Mucosa of rectum (tissue), 2 donors: ENCODE results near the gene TSSC4.

Source experiments
- H3K27ac ChIP-seq, 2 donors: one replicate each; pipeline ENCODE4 v1.7.0; 2013; ENCODE audit warnings: inconsistent platforms in 2 of 2, low read depth in 2 of 2, low read length in 2 of 2
- H3K27me3 ChIP-seq, 2 donors: one replicate each; pipeline ENCODE4 v1.7.0; 2013; ENCODE audit warnings: low read length in 2 of 2; ENCODE audit not compliant: control insufficient read depth in 2 of 2, insufficient read depth in 2 of 2
- H3K36me3 ChIP-seq, 2 donors: one replicate each; pipeline ENCODE4 v1.7.0; 2013; ENCODE audit warnings: low read length in 2 of 2; ENCODE audit not compliant: control insufficient read depth in 2 of 2, insufficient read depth in 2 of 2
- H3K4me1 ChIP-seq, 2 donors: one replicate each; pipeline ENCODE4 v1.7.0; 2013; ENCODE audit warnings: low read length in 2 of 2, mild to moderate bottlenecking in 1 of 2; ENCODE audit not compliant: control insufficient read depth in 2 of 2, insufficient read depth in 2 of 2
- H3K4me3 ChIP-seq, 2 donors: one replicate each; pipeline ENCODE4 v1.7.0; 2013; ENCODE audit warnings: low read length in 2 of 2
- H3K9ac ChIP-seq, 2 donors: one replicate each; pipeline ENCODE4 v1.7.0; 2013; ENCODE audit warnings: low read length in 2 of 2, low read depth in 1 of 2, mild to moderate bottlenecking in 1 of 2
- H3K9me3 ChIP-seq, 2 donors: one replicate each; pipeline ENCODE4 v1.7.0; 2013; ENCODE audit warnings: low read length in 2 of 2; ENCODE audit not compliant: control insufficient read depth in 2 of 2
- donor health status: healthy.
- donor health status: Normal muscosa, but diverticular disease.

TSSC4 gene

DNA sequence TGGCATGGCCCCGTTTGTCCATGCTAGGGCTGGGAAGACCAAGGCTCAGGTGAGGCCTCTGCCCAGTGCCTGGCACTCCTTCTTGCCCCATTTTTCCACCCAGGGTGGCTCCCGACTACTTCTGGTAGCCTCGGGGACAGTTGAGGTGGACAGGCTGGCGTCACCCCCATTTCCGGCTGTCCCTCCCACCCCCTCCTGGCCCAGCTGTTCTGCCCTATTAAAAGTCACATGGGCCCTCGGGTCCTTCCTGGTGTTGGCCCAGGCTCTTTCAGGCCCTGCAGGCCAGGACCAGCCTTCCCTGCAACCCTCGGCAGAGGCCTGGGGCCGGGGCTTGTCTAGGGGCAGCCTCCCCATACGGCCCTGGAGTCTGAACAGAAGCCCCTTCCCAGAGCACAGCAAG lies 14.0 kb upstream of the TSSC4 start:
- H3K4me3 ChIP-seq: no peak overlapping the region

DNA sequence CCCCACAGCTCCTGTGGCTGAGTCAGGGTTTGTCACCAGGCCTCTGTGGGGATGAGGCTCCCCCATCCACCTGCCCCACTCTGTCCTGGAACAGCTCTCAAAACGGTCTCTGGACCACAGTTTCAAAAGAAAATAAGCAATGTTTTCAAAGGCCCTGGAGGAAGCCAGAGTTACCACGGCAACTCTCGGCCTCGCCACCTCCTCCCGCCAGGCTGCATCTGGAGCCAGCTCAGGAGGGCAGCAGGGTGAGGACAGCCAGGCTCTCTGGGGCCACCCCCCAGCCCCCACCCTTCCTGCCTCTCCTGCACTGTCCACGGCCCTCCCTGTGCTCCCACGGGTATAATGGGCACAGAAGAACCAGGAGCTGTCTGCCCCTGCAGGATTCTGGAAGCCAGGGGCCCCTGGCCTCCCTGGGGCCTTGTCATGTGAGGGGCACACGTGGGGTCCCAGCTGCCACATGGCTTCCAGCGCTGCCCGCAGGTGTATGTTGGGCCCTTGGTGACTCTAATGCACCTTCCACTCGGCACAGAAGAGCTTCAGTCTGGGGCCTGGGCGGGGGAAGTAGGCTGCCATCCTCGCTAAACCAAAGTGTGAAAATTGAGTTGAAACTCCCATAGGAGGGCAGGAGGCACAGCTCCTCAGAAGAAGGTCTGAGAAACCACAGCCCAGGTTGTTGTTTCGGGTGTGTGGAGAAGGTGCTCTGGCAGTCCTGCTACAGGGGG lies 13.1 kb upstream of the TSSC4 start:
- no peak overlapping the region for H3K4me3 ChIP-seq

More for the DNA sequence above, 14.0 kb upstream of the TSSC4 start:
- no peaks in the 10 kb centered on the region for H3K27me3 ChIP-seq
- H3K4me1 ChIP-seq: peaks cover 46 to 68% of the 10 kb centered on the region in 2 donors
- H3K27ac ChIP-seq: peak overlapping the region; percentile 56 to 80
- peaks cover 3% of the 10 kb centered on the region in 2 donors for H3K36me3 ChIP-seq
- peak overlapping the region in 1 of 2 donors; percentile 32 for H3K9ac ChIP-seq
- H3K9me3 ChIP-seq: no peaks in the 10 kb centered on the region

DNA sequence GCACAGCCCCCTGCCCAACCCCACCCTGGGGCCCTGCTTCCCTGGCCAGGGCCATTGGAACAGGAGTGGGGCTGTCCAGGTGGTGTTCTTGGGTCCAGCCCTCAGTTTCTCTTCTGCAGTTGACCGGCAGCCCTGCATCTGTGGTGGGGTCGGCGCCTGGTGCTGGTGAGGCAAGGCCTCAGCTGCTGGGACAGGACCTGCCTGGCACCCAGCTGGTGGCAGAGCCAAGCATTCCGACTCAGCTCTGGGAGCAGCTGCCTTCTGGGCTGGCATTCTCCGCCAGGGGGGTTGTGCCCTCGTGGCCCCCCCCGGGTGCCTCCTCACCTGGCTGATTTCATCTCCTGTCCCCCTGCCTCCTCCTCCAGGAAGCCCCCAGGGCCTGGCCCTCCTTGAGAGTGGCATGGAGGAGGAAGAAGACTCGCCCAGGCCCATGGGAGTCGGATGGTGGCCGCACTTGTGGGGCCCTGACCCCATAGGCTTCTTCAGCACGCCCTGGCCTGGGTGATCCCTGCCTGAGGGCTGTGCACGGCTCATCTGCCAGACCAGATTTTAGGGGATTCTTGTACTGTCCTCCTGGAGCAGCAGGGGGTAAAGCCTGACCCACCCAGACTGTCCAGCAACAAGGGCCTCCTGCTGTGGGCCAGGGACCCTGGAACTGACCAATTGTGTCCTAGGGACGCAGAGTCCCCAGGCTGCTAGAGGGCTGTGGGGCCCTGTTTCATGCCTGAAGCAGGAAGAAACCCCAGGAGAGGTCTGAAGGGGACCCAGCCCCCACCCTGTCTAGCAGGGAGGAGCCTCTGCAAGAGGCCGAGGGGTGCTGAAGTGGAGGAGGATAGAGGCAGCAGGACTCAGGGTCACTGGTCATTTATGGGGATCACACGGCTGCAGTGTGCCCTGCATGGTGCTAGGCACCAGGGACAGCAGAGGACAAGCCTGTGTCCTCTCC lies 11.8 kb upstream of the TSSC4 start:
- Histone ChIP-seq H3K4me1 (peaks cover 26 to 54% of the 10 kb centered on the region in 2 donors), H3K27ac (peak overlapping the region in 1 of 2 donors; percentile 80), H3K9me3 (no peaks in the 10 kb centered on the region), H3K9ac (no peak overlapping the region), H3K27me3 (no peaks in the 10 kb centered on the region), H3K4me3 (no peak overlapping the region), H3K36me3 (peaks cover 3 to 9% of the 10 kb centered on the region in 2 donors)

More for the DNA sequence above, 13.1 kb upstream of the TSSC4 start:
- peak overlapping the region in 1 of 2 donors; percentile 80 for H3K27ac ChIP-seq
- H3K36me3 ChIP-seq: peaks cover 3 to 6% of the 10 kb centered on the region in 2 donors
- peaks cover 38 to 62% of the 10 kb centered on the region in 2 donors for H3K4me1 ChIP-seq
- H3K9me3 ChIP-seq: no peaks in the 10 kb centered on the region
- H3K27me3 ChIP-seq: no peaks in the 10 kb centered on the region
- no peak overlapping the region for H3K9ac ChIP-seq

DNA sequence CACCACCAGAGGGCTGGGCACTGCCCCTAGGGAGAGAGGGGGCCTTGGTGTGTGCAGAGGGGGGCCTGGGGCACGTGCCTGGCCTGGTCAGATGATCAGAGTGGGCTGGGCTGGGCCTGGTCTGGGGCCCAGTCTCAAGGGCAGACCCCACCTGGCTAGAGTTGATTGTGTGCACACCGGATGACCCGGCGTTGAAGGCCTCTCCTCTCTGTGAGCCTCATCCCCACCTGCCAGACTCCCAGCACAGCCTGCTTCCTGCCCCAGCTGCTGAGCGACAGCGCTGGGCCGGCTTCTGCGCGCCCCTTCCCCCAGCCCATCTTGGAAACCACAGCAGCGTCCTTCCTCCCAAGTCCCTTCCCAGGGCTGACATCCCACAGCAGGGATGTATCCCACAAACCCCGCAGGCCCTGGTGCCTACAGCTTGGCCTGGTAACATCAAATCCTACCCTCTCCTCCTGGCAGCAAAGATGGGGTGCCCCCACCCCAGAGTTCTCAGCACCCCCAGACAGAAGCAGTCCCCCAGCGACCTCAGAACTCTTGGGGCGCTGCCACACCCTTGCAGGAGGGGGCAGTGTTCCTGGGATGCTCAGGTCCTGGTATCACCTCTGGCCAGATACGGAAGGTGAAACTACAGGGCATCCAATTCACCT lies 11.0 kb upstream of the TSSC4 start:
- Histone ChIP-seq H3K36me3 (peaks cover 3 to 11% of the 10 kb centered on the region in 2 donors), H3K9me3 (no peaks in the 10 kb centered on the region), H3K27ac (peak overlapping the region in 1 of 2 donors; percentile 80), H3K9ac (no peak overlapping the region), H3K4me3 (no peak overlapping the region), H3K4me1 (peaks cover 23 to 53% of the 10 kb centered on the region in 2 donors), H3K27me3 (no peaks in the 10 kb centered on the region)

DNA sequence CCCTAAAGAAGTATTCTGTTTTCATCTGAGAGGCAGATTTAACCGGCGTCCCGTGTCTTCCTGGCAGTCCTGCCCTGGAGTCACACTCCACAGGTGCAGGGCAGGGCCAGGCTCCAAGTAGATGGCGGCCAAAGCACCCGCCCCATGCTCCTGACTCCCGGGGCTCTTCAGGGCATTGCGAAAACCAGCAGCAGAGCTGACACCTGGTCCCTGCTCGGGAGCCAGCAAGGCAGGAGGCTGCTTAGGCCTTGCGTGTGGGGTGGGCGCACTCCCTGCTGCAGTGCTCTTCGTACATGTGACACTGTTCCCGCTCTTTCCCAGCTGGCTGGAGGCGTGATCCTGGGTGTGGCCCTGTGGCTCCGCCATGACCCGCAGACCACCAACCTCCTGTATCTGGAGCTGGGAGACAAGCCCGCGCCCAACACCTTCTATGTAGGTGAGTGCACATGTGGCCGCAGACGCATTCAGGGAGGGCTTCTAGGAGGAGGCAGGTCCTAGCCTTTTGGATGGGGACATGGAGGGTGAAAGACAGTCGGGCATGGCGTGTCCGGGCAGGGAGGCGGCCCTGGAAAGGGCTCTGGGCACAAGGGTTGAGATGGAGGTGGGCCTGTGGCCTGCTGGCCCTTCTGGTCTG lies 10.3 kb upstream of the TSSC4 start:
- H3K4me3 ChIP-seq: no peak overlapping the region
- H3K4me1 ChIP-seq: peaks cover 16 to 46% of the 10 kb centered on the region in 2 donors
- H3K9me3 ChIP-seq: no peaks in the 10 kb centered on the region
- no peak overlapping the region for H3K9ac ChIP-seq
- peaks cover 7 to 15% of the 10 kb centered on the region in 2 donors for H3K36me3 ChIP-seq
- no peaks in the 10 kb centered on the region for H3K27me3 ChIP-seq
- peak overlapping the region; percentile 55 to 80 for H3K27ac ChIP-seq

DNA sequence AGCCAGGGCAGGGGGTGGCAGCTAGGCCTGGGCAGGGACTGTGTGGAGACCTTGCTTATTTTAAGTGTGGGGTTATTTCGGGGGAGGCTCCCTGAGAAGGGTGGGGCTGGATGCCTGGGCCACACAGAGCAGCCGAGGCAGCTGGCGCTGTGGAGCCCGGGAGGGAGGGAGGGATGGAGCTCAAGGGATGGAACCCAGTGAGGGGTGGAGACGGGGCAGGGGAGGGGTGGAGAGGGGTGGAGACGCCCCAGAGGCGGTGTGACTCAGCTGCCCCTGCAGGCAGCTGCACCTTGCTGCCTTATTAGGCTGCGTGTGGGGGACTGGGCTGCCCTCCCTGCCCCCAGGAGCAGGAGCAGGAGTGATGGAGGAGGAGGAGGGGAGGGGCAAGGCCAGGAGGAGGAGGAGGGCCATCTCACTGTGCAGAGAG lies 9.8 kb upstream of the TSSC4 start:
- H3K27me3 ChIP-seq: no peaks in the 10 kb centered on the region
- H3K9me3 ChIP-seq: no peaks in the 10 kb centered on the region
- no peak overlapping the region for H3K9ac ChIP-seq
- H3K4me1 ChIP-seq: peaks cover 15 to 44% of the 10 kb centered on the region in 2 donors
- H3K27ac ChIP-seq: peak overlapping the region; percentile 55 to 80
- no peak overlapping the region for H3K4me3 ChIP-seq
- H3K36me3 ChIP-seq: peaks cover 9 to 18% of the 10 kb centered on the region in 2 donors

DNA sequence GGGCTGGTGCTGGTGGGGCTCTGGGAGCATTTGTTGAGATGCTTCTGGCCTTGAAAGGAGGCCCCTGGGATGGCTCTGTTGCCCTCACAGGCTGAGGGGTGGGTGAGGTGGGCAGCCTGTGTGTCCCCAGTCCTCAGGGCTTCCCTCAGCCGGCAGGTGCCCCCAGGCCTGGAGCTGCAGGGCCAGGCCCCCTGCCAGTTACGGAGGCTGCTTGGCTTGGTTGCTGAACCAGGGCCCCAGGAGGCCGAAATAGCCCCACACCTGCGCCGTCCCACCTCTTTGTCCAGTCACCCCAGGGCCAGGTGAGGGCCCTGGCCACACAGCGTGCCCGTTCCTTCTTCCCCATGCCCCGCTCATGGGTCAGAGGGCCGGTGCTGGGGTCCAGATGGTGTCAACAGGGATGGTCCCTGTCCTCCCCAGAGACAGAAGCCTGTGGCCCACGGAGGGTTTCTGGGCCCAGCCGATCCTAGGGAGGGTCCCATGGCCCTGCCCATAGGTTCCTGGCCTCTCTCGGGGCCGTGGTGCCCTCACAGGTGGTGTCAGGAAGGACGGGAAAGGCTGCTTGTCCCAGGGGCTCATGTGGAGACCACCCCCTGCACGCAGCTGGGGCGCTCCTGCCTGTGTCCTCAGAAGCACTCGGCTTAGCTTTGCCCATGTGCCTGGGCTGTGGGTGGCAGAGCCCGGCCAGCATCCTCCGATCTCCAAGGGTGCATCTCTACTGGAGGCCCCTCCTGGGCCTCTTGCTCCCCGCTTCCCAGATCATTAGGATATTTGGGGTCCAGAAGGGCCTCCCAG lies 9.2 kb upstream of the TSSC4 start:
- H3K9ac ChIP-seq: no peak overlapping the region
- peaks cover 13 to 38% of the 10 kb centered on the region in 2 donors for H3K4me1 ChIP-seq
- H3K4me3 ChIP-seq: no peak overlapping the region
- peaks cover 8 to 21% of the 10 kb centered on the region in 2 donors for H3K36me3 ChIP-seq
- peak overlapping the region; percentile 39 to 80 for H3K27ac ChIP-seq
- H3K9me3 ChIP-seq: no peaks in the 10 kb centered on the region
- H3K27me3 ChIP-seq: no peaks in the 10 kb centered on the region

DNA sequence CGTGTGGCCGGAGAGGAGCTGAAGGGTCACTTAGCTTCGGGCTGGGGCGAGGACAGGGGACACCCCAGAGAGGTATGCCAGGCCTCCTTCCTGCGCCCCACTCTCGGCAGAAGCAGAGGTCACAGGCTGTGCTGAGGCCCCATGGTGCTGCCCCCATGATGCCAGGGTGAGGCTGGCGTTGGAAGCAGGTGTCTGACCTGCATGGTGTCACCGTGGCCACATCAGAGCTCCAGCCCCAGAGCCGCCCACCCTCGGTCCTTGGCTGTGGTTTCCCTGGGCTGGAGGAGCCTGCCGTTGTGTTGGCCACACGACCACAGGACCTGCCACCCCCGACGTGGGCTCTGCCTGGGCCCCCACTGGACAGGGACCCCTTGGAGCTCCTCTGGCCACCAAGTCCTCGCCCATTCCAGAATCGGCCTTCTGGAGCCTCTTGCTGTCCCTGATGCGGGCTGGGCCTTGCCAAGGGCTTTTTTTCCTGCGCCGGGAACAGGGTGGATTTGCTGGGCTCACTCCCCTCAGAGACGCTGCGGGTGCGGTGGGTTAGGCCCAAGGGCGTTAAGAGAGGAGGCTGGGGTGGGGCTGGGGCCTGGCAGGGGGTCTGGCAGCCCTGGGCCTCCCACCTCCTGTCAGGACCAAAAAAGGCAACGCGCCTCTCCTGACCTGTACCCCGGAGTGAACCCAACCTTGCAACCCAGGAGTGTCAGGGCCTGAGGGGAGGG lies 8.2 kb upstream of the TSSC4 start:
- peaks cover 9 to 29% of the 10 kb centered on the region in 2 donors for H3K4me1 ChIP-seq
- H3K27me3 ChIP-seq: no peaks in the 10 kb centered on the region
- no peak overlapping the region for H3K27ac ChIP-seq
- no peak overlapping the region for H3K4me3 ChIP-seq
- H3K9ac ChIP-seq: no peak overlapping the region
- H3K9me3 ChIP-seq: no peaks in the 10 kb centered on the region
- peaks cover 10 to 21% of the 10 kb centered on the region in 2 donors for H3K36me3 ChIP-seq
